HG02763 (cell line): ENCODE measurements around the gene SHC2.
"Not testable (repeated sequence)": the region's sequence is repeated elsewhere in the genome, so short reads cannot be mapped to it uniquely, and the experiment has no call there.

Experiments
- ATAC-seq: cut with Tn5 transposase; IDR thresholded peaks from one replicate; pipeline ENCODE4 v1.9.1; 2021; ENCODE audit warnings: mild to moderate bottlenecking, moderate library complexity; ENCODE audit not compliant: unreplicated experiment

The SHC2 gene

GRCh38 chr19:425056-425455, 35.8 kb downstream of the SHC2 start:
- no peak for ATAC-seq

GRCh38 chr19:424546-424945, 36.3 kb downstream of the SHC2 start:
- no peak for ATAC-seq

- no peak for ATAC-seq
Measured at GRCh38 chr19:423691-424466, 37.0 kb downstream of the SHC2 start.

- ATAC-seq, result not testable (repeated sequence)
Measured at GRCh38 chr19:422917-423226, 38.0 kb downstream of the SHC2 start.

- ATAC-seq, result no peak
Measured at GRCh38 chr19:422213-422916, 38.5 kb downstream of the SHC2 start.

- ATAC-seq, result no peak
Measured at GRCh38 chr19:419721-420515, 40.9 kb downstream of the SHC2 start.

GRCh38 chr19:418761-419671, 41.8 kb downstream of the SHC2 start:
- ATAC-seq, result no peak

GRCh38 chr19:416416-416815, 44.4 kb downstream of the SHC2 start:
- ATAC-seq, result no peak

- no peak for ATAC-seq
Measured at GRCh38 chr19:415292-415691, 45.5 kb downstream of the SHC2 start.

GRCh38 chr19:413756-414420, 46.9 kb downstream of the SHC2 start:
- no peak for ATAC-seq

- ATAC-seq, result no peak
Measured at GRCh38 chr19:412356-413355, 48.2 kb downstream of the SHC2 start.

- ATAC-seq, result no peak
Measured at GRCh38 chr19:411723-412355, 49.0 kb downstream of the SHC2 start.

GRCh38 chr19:411121-411722, 49.6 kb downstream of the SHC2 start:
- ATAC-seq, result not testable (repeated sequence)

- no peak for ATAC-seq
Measured at GRCh38 chr19:410243-410781, 50.5 kb downstream of the SHC2 start.

- no peak for ATAC-seq
Measured at GRCh38 chr19:409516-410242, 51.2 kb downstream of the SHC2 start.

GRCh38 chr19:408902-409515, 51.8 kb downstream of the SHC2 start, which contains the start of gene C2CD4C:
Gene C2CD4C, minus strand, starts transcription at chr19:409147. Its CDS starts 786 bp downstream, at chr19:408361.
- ATAC-seq, result no peak
